Activated CD4-positive, alpha-beta T cell treated with anti-CD3 and anti-CD28 coated beads, Interleukin-2, amount 50 U/mL, for 24 hours (primary cell): Measurements from ENCODE around the gene ADNP.
"Not testable (repeated sequence)": the region's sequence is repeated elsewhere in the genome, so short reads cannot be mapped to it uniquely, and the experiment has no call there.

Source experiments
- DNase-seq, 2 donors: peaks; one replicate each; pipeline ENCODE4 v3.0.0-alpha.2; 2020; ENCODE audit warnings: low read depth in 1 of 2, low spot score in 1 of 2

The ADNP gene

GRCh38 chr20:50931306-50932015 lies at the start of gene ADNP:
ADNP (minus strand) TSS chr20:50931437; CDS start chr20:50903996, 27,441 bp downstream.
- DNase-seq, result peak; percentile 81 to 87

GRCh38 chr20:50980071-50980681 lies 48.9 kb upstream of the ADNP start:
- DNase-seq, result peak in 1 of 2 donors; percentile 57

DNA sequence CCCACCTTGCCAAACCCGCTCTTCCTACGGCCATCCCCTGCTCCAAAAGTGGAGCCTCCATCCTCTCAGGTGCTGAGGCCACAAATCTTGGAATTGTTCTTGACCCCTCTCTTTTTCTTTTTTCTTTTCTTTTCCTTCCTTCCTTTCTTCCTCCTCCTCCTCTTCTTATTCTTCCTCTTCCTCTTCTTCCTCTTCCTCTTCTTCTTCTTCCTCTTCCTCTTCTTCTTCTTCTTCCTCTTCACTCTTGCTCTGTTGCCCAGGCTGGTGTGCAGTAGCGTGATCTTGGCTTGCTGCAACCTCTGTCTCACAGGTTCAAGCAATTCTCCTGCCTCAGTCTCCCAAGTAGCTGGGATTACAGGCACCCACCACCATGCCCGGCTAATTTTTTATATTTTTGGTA lies 47.3 kb upstream of the ADNP start:
- not testable (repeated sequence) for DNase-seq

- DNase-seq, result no peak
These were observed 46.1 kb upstream of the ADNP start for GRCh38 chr20:50977066-50978021.

DNA sequence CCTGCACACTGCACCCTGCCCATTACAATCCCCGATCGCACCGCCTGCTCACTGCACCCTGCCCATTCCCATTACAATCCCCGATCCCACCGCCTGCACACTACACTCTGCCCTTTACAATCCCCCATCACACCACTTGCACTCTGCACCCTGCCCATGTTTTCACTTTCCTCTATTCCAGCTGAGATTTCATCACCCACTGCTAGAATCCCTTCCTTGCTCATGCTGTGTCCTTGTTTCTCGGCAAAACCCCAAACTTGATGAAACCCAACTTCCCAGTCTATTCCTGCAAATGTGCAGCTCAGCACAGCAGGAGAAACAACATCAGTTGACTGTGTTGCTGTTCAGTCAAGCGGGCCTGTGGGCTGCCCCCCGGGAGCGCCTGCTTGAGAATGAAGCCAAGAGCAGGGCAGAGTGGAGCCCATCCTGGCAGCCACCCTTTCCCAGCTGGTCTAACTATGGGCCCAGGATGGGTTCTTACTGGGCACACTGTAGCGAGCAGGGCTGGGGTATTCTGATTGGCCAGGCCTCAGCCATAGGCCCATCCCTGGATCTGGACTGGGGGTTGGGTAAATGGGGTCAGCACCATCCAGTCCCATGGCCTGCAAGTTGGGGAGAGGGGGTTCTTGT lies 44.6 kb upstream of the ADNP start:
- DNase-seq, result no peak

- no peak for DNase-seq
These were observed 38.7 kb upstream of the ADNP start for GRCh38 chr20:50969912-50970311.

DNA sequence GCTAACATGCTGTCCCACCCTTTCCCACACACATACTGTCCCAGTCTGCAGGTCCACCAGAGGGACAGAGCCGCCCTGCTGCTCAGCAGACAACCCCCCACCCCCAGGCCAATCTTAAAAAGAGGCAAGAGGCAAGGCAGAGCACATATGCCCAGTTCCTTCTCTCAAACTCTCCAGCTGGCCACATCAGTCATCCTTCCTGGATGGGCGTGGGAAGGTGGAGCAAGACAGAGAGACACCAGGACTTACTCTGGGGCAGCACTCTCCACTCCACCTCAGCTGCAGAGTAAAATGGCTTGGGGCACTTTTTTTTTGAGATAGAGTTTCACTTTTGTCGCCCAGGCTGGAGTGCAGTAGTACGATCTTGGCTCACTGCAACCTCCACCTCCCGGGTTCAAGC lies 38.2 kb upstream of the ADNP start:
- no peak for DNase-seq

GRCh38 chr20:50968289-50968688 lies 37.1 kb upstream of the ADNP start:
- DNase-seq, result no peak

DNA sequence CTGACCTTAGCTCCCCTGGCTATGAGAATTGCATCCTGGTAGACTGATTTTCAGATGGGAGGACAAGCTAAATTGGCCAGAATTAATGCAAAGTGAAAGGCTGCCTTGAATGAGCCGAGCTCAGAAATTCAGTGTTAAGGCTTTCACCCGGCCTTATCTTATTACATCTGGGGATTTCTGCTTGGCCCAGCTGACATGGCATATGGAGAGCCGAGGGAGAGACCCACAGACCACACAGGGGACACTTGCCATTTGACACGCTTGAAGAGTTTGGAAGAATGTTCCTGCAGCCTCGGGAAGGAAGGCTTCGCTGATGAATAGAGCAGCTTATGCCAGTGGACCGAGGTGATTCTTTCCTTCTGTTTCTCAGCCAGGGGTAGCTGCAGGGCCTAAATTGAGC lies 36.3 kb upstream of the ADNP start:
- no peak for DNase-seq

DNA sequence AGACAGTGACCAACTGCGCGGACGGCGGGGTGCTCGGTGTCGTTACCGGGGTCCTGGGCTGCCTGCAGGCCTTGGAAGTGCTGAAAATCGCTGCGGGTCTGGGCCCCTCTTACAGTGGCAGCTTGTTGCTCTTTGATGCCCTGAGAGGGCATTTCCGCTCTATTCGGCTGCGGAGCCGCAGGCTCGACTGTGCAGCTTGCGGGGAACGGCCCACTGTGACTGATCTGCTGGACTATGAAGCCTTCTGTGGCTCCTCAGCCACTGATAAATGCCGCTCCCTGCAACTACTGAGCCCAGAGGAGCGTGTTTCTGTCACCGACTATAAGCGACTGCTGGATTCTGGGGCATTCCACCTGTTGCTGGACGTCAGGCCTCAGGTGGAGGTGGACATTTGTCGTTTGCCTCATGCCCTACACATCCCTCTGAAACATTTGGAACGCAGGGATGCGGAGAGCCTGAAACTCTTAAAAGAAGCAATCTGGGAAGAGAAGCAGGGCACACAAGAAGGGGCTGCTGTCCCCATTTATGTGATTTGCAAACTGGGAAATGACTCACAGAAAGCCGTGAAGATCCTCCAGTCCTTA lies 28.4 kb upstream of the ADNP start:
- DNase-seq, result no peak

GRCh38 chr20:50958615-50959542 lies 27.6 kb upstream of the ADNP start, which contains the start of gene MOCS3:
MOCS3 (plus strand) TSS chr20:50958818; CDS start chr20:50958843, 25 bp downstream.
- peak; percentile 59 to 80 for DNase-seq

GRCh38 chr20:50957798-50958614 lies 26.8 kb upstream of the ADNP start, which contains the start of gene DPM1:
DPM1 (minus strand) TSS chr20:50958532; CDS start chr20:50958523, 9 bp downstream.
- DNase-seq, result peak; percentile 78 to 89

DNA sequence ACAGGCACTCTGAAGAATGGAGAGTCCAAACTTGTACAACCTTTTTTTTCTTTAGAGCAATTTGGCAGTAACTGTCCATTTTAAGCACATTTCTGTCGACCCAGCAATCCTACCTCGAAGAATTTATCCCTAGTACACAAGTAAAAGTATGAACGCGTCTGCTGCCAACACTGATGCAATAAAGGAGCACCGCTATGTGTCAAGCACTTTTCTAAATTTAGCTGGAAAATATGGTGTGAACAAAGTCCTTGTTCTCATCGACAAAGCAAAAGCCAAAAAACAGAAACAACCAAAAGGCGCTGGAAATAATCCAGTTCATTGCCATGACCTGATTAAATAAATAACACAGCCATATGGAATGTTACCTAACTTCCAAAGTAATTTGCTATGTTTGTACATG lies 26.0 kb upstream of the ADNP start:
- DNase-seq, result no peak

DNA sequence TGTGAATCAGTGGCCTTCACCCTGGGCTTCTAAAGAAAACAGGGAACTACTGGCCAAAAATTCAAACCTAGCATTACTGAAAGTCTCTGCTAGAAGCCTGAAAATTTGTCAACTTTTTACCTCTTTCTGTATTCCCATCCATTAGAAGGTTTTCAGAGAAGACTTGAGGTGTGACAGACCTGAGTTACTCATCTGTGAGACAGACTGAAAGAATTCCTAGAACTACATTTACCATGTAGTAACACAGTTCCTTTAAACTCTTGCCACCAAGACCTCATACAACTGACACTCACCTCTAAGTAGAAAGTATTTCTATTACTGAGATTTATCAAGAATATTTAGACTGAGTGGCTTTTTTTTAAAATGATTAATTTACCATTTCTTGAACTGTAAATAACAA lies 22.6 kb upstream of the ADNP start:
- DNase-seq, result no peak

- DNase-seq, result no peak
These were observed 22.0 kb upstream of the ADNP start for GRCh38 chr20:50953196-50953595.

- DNase-seq, result no peak
These were observed 17.0 kb upstream of the ADNP start for GRCh38 chr20:50948132-50948785.

DNA sequence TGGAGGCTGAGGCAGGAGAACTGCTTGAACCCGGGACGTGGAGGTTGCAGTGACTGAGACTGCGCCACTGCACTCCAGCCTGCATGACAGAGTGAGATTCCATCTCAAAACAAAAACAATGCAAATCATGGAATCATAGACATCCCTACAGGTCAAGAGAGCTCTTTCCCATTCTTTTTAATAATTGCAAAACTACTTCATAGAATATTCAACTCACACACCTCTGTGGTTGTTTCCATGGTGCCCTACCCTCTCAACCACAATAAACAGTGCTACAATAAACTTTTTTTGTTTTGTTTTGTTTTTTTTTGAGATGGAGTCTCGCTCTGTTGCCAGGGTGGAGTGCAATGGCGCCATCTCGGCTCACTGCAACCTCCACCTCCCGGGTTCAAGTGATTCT lies 11.8 kb upstream of the ADNP start:
- DNase-seq, result no peak

DNA sequence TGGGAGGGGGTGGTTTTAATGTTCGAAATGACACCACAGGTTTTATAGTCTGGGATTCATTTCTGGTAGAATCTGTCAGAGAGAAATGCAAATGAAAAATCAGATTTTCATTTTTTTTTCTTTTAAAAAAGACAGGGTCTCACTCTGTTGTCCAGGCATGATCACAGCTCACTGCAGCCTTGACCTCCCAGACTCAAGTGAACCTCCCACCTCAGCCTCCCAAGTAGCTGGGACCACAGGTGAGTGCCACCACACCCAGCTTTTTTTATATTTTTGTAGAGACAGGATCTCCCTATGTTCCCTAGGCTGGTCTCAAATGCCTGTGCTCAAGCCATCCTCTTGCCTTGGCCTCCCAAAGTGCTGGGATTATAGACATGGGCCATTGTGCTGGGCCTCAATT lies 2.4 kb upstream of the ADNP start:
- DNase-seq, result no peak
